H1 (cell line): ENCODE measurements around the gene SOWAHD. TPM values are rescaled to one million over a fixed set of nuclear protein-coding genes. Genes with fewer than 3 reads are reported as not detected.

Experiments
- CHD2 ChIP-seq: IDR thresholded peaks from 2 replicates; pipeline ENCODE4 v1.6.1; 2012; ENCODE audit warnings: low read length, improper control_type of control experiment
- EZH2 ChIP-seq: fragments of 200-600 bp; sonication (generic); IDR thresholded peaks from 2 replicates; pipeline ENCODE4 v1.7.1; 2012; ENCODE audit warnings: low read depth, mild to moderate bottlenecking, moderate library complexity, low read length, inconsistent platforms; ENCODE audit not compliant: severe bottlenecking
- KDM4A ChIP-seq: IDR thresholded peaks from one replicate; pipeline ENCODE4 v1.7.1; 2012; ENCODE audit warnings: low read depth, mild to moderate bottlenecking, moderate library complexity, low read length, inconsistent platforms; ENCODE audit not compliant: severe bottlenecking
- MAFK ChIP-seq: IDR thresholded peaks from 2 replicates; pipeline ENCODE4 v1.6.1; 2012; ENCODE audit warnings: low read depth, mild to moderate bottlenecking, improper control_type of control experiment, low read length
- POLR2AphosphoS5 ChIP-seq: IDR thresholded peaks from 2 replicates; pipeline ENCODE4 v1.6.1; 2011; ENCODE audit warnings: low read depth, low read length
- SP4 ChIP-seq: IDR thresholded peaks from 2 replicates; pipeline ENCODE4 v1.6.1; 2012; ENCODE audit warnings: low read length, inconsistent platforms
- TEAD4 ChIP-seq: IDR thresholded peaks from 2 replicates; pipeline ENCODE4 v1.6.1; 2012; ENCODE audit warnings: low read depth, low read length, inconsistent platforms, mixed read lengths
- USF2 ChIP-seq: IDR thresholded peaks from 2 replicates; pipeline ENCODE4 v1.6.1; 2011; ENCODE audit warnings: low read length, improper control_type of control experiment
- polyA plus RNA-seq, 7 experiments: library from polyadenylated mRNA; depleted of rRNA in 3 of 7; stranded (reverse) in 5 of 7; unstranded in 2 of 7; fragments of >200 nt in 5 of 7; fragments of 200-250 nt in 2 of 7; gene quantifications; 1 replicate in 5 of 7; 2 replicates in 1 of 7; 4 replicates in 1 of 7; pipeline versions ENCODE4 v1.2.1 to v1.2.3, GENCODE V29; 2011 to 2013; ENCODE audit warnings: missing spikeins in 2 of 7, mixed read lengths in 2 of 7
- total RNA-seq: library from RNA; stranded (reverse); fragmentation: NEBNext Ultra II Directional; extraction: Animal tissue kit (Norgen Biotek cat#: 25700); gene quantifications from 2 replicates; pipeline ENCODE4 v1.2.1, GENCODE V29; 2021

Gene SOWAHD
- total and polyA plus RNA-seq, 2 of the 8 experiments (the other 6 are each of a cell fraction or from before 2014, with no cell fraction given), result 1.7 to 2.9 TPM

- no peak for TF ChIP-seq KDM4A
- TF ChIP-seq SP4, result no peak
- no peak for TF ChIP-seq POLR2AphosphoS5
- TF ChIP-seq CHD2, result no peak
- TF ChIP-seq MAFK, result no peak
- no peak for TF ChIP-seq EZH2
- TF ChIP-seq TEAD4, result no peak
- no peak for TF ChIP-seq USF2
Measured at GRCh38 chrX:119709630-119710029, 48.8 kb upstream of the SOWAHD start (continued).
